Ectodermal cell (in vitro differentiated cells): ENCODE measurements around the gene SMC1B.
"Not testable (repeated sequence)": the region's sequence is repeated elsewhere in the genome, so short reads cannot be mapped to it uniquely, and the experiment has no call there.

ENCODE experiments used
- H3K27ac ChIP-seq: 2 replicates; pipeline ENCODE4 v1.7.0; 2013; ENCODE audit warnings: mild to moderate bottlenecking, low read depth, low read length; ENCODE audit not compliant: insufficient read depth, poor library complexity, severe bottlenecking
- H3K27me3 ChIP-seq: 2 replicates; pipeline ENCODE4 v1.7.0; 2013; ENCODE audit warnings: mild to moderate bottlenecking, low read length; ENCODE audit not compliant: insufficient read depth, control insufficient read depth, poor library complexity, severe bottlenecking
- H3K36me3 ChIP-seq: one replicate; pipeline ENCODE4 v1.7.0; 2013; ENCODE audit warnings: low read length; ENCODE audit not compliant: control insufficient read depth, insufficient read depth
- H3K4me1 ChIP-seq: one replicate; pipeline ENCODE4 v1.7.0; 2013; ENCODE audit warnings: low read length; ENCODE audit not compliant: control insufficient read depth, insufficient read depth
- H3K4me3 ChIP-seq: 2 replicates; pipeline ENCODE4 v1.7.0; 2013; ENCODE audit warnings: low read depth, low read length, control low read depth; ENCODE audit not compliant: insufficient read depth
- H3K9me3 ChIP-seq: 2 replicates; pipeline ENCODE4 v1.7.0; 2013; ENCODE audit warnings: mild to moderate bottlenecking, low read length, moderate library complexity; ENCODE audit not compliant: control insufficient read depth
- WGBS, 2 experiments: methylation state at CpG; one replicate each; pipeline ENCODE4 v1.1.7; 2013; ENCODE audit warnings: missing lambda C conversion rate in 2 of 2; 5-methylcytosine and 5-hydroxymethylcytosine counted together

The SMC1B gene

GRCh38 chr22:45442116-45442515 lies 28.7 kb upstream of the SMC1B start:
- Histone ChIP-seq H3K9me3 (no peaks in the 10 kb centered on the region), H3K4me1 (no peaks in the 10 kb centered on the region), H3K4me3 (no peak overlapping the region), H3K36me3 (no peaks in the 10 kb centered on the region), H3K27me3 (no peaks in the 10 kb centered on the region), H3K27ac (no peak overlapping the region)
- 75 to 81% methylated on average over 5 of the region's 5 CpGs for WGBS, 2 experiments

- H3K36me3 ChIP-seq = no peaks in the 10 kb centered on the region
- no peaks in the 10 kb centered on the region for H3K27me3 ChIP-seq
- no peaks in the 10 kb centered on the region for H3K9me3 ChIP-seq
- no peaks in the 10 kb centered on the region for H3K4me1 ChIP-seq
- WGBS, 2 experiments = 58 to 65% methylated on average over 10 of the region's 10 CpGs
- H3K4me3 ChIP-seq = no peak overlapping the region
- H3K27ac ChIP-seq = no peak overlapping the region
Observed at GRCh38 chr22:45441138-45441537, 27.7 kb upstream of the SMC1B start.

GRCh38 chr22:45440688-45441087 lies 27.3 kb upstream of the SMC1B start:
- 82 to 84% methylated on average over 13 of the region's 13 CpGs for WGBS, 2 experiments
- H3K27me3 ChIP-seq, H3K4me1 ChIP-seq, H3K27ac ChIP-seq, H3K9me3 ChIP-seq, H3K36me3 ChIP-seq, H3K4me3 ChIP-seq: not testable (repeated sequence)

DNA sequence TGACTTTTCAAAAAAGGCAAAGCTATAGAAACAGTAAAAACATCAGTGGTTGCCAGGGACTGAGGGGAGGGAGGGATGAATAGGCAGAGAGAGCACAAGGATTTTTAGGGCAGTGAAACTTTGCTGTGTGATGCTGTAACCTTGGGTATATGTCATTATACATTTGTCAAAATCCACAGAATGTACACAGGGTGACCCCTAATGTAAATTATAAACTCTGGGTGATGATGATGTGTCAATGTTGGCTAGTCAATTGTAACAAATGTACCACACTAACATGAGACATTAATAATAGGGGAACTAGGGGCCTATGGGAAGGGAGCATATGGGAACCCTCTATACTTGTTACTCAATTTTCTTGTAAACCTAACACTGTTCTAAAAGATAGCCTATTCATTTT lies 24.9 kb upstream of the SMC1B start:
- Histone ChIP-seq H3K27me3 (no peaks in the 10 kb centered on the region), H3K4me3 (no peak overlapping the region), H3K9me3 (no peaks in the 10 kb centered on the region), H3K36me3 (no peaks in the 10 kb centered on the region), H3K4me1 (no peaks in the 10 kb centered on the region), H3K27ac (no peak overlapping the region)

- not testable (repeated sequence) for H3K27ac ChIP-seq, H3K9me3 ChIP-seq, H3K36me3 ChIP-seq, H3K4me1 ChIP-seq, H3K27me3 ChIP-seq, H3K4me3 ChIP-seq
- WGBS, 2 experiments = 89 to 93% methylated on average over 32 to 34 of the region's 34 CpGs
Observed at GRCh38 chr22:45436871-45437517, 23.6 kb upstream of the SMC1B start.

DNA sequence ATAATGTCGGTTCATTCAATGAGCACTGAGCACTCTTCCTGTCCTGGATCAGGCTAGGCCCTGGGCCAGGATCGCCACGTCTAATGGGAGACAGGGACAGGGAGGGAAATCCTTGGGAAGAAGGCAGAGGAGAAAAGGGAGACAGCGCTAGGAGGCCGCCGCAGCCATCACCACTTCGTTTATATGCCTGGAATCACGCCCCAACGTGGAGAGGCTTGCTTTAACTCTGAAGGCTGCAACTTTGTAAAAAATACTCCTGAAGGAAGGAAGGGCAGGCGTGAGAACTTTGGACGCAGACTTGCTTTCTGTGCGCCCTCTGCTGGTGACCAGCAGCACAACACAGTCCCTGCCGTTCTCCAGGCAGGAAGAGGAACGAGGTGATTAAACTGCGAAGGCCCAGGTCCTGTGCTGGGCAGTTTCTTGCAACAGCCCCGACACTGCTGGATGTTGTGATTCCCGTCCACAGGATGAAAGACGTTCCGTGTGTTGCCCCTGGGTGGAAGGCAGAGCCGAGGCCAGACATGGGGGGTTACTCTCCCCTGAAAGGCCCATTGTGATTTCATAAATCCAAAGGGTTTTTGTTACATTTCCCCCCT lies 22.2 kb upstream of the SMC1B start:
- H3K9me3 ChIP-seq = no peaks in the 10 kb centered on the region
- WGBS, 2 experiments = 20 to 22% methylated on average over 20 of the region's 20 CpGs
- no peak overlapping the region for H3K4me3 ChIP-seq

GRCh38 chr22:45434981-45435380 lies 21.6 kb upstream of the SMC1B start:
- no peaks in the 10 kb centered on the region for H3K4me1 ChIP-seq
- WGBS, 2 experiments = 95 to 96% methylated on average over 6 of the region's 6 CpGs
- H3K27me3 ChIP-seq = no peaks in the 10 kb centered on the region
- no peaks in the 10 kb centered on the region for H3K36me3 ChIP-seq
- H3K27ac ChIP-seq = no peak overlapping the region
- H3K4me3 ChIP-seq = no peak overlapping the region
- no peaks in the 10 kb centered on the region for H3K9me3 ChIP-seq

More for the DNA sequence above, 22.2 kb upstream of the SMC1B start:
- Histone ChIP-seq H3K36me3 (no peaks in the 10 kb centered on the region), H3K27ac (no peak overlapping the region), H3K4me1 (no peaks in the 10 kb centered on the region), H3K27me3 (no peaks in the 10 kb centered on the region)

DNA sequence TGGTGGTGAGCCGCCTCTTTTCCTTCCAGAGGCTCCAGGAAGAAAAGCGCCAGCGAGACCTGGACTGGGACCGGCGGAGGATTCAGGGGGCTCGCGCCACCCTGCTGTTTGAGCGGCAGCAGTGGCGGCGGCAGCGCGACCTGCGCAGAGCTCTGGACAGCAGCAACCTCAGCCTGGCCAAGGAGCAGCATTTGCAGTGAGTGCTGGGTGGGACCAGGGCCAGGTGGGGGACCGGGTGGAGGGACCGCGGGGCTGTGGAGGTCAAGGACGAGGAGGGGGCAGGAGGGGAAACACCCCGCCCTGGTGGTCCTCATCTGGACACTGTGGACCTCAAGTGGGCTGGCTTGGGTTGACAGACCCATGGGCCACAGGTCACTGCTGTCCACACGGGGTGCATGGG lies 17.5 kb upstream of the SMC1B start:
- Histone ChIP-seq H3K36me3 (no peaks in the 10 kb centered on the region), H3K4me1 (no peaks in the 10 kb centered on the region), H3K4me3 (no peak overlapping the region), H3K27ac (no peak overlapping the region), H3K27me3 (no peaks in the 10 kb centered on the region), H3K9me3 (no peaks in the 10 kb centered on the region)
- WGBS, 2 experiments = 89 to 91% methylated on average over 19 of the region's 19 CpGs

GRCh38 chr22:45429981-45430775 lies 16.8 kb upstream of the SMC1B start:
- H3K27me3 ChIP-seq = no peaks in the 10 kb centered on the region
- no peaks in the 10 kb centered on the region for H3K9me3 ChIP-seq
- 88 to 89% methylated on average over 18 of the region's 18 CpGs for WGBS, 2 experiments
- H3K4me1 ChIP-seq = no peaks in the 10 kb centered on the region
- H3K27ac ChIP-seq = no peak overlapping the region
- no peak overlapping the region for H3K4me3 ChIP-seq
- no peaks in the 10 kb centered on the region for H3K36me3 ChIP-seq

DNA sequence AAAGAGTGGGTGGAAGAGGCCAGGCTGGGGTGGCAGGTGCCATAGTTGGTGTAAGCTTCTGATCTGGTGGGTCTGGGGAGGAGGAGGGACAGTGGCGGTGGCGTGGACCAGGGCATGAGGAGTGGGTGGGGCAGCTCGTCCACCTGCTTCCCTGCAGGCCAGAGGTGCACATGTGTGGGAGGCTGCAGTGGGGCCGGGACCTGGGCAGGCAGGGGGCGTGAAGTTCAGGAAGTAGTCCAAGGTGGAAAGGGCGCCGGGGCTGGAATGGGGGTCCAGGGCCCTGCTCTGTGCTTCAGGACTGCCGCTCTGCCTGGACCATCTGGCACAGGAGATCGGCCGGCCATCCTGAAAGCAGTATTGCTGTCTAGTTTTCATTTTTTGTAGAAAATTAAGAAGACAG lies 16.0 kb upstream of the SMC1B start:
- no peaks in the 10 kb centered on the region for H3K27me3 ChIP-seq
- H3K9me3 ChIP-seq = no peaks in the 10 kb centered on the region
- H3K27ac ChIP-seq = no peak overlapping the region
- WGBS, 2 experiments = 93 to 95% methylated on average over 10 of the region's 10 CpGs
- no peaks in the 10 kb centered on the region for H3K4me1 ChIP-seq
- H3K36me3 ChIP-seq = no peaks in the 10 kb centered on the region
- H3K4me3 ChIP-seq = no peak overlapping the region
